Omental fat pad (tissue), 4 donors: ENCODE measurements around the gene LYZL2. TPM values are rescaled to one million over a fixed set of nuclear protein-coding genes. Genes with fewer than 3 reads are reported as not detected.
"Not testable (repeated sequence)": the region's sequence is repeated elsewhere in the genome, so short reads cannot be mapped to it uniquely, and the experiment has no call there.

Experiments
- ATAC-seq: fragments of 150-250 bp; one replicate; pipeline ENCODE4 v1.9.1; 2016; ENCODE audit warnings: mild to moderate bottlenecking, moderate library complexity; ENCODE audit not compliant: low FRiP score
- DNase-seq: peaks from one replicate; pipeline ENCODE4 v3.0.0-alpha.2; 2019; ENCODE audit warnings: low spot score
- CTCF ChIP-seq, 3 donors: fragments of 450-650 bp; IDR thresholded peaks; one replicate each; pipeline ENCODE4 v1.5.1; 2016 to 2017; ENCODE audit warnings: antibody characterized with exemption in 3 of 3, mild to moderate bottlenecking in 3 of 3, moderate library complexity in 2 of 3
- total RNA-seq, 4 donors: library from RNA; depleted of rRNA; stranded (reverse); fragments of >200 nt; gene quantifications; one replicate each; pipeline ENCODE4 v1.1.0, GENCODE V29; 2016

The LYZL2 gene
- total RNA-seq, 4 donors from 2014 or later, result not detected

- DNase-seq (no peak), ATAC-seq (no peak)
- no peak for TF ChIP-seq CTCF (IDR thresholded peaks at IDR 0.05)
Observed at GRCh38 chr10:30619966-30620365, 9.6 kb downstream of the LYZL2 start.

DNA sequence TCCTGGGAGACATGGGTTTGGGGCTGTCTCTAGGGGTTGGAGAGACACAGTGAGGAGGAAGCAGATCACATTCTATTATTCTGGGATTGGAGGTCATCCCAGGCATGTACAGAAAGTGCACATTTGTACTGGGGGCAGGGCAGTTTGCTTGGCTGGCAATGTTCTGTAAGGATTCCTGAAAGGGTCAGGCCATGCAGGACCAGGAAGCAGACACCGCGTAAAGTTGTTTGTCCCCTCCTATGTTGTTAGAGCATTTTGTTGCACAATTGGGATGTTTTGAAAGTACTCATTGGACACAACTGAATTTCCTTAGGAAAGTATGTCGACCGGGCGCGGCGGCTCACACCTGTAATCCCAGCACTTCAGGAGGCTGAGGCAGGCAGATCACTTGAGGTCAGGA is 12.5 kb downstream of the LYZL2 start:
- no peak for ATAC-seq
- no peak for DNase-seq
- TF ChIP-seq CTCF (IDR thresholded peaks at IDR 0.05), result no peak

DNA sequence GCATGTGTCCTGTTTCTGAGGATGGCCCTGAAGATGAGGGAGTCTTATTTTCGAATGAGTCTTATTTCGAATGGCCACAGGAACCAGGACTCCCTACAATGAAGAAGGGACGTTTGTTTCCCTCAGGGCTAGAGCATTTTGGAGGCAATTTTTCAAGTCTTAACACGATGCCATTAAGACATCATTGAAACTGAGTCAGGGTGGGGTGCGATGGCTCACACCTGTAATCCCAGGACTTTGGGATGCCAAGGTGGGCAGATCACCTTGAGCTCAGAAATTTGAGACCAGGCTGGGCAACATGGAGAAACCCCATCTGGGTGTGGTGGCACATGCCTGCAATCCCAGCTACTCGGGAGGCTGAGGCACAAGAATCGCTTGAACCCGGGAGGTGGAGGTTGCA is 18.5 kb downstream of the LYZL2 start:
- DNase-seq, ATAC-seq: not testable (repeated sequence)

DNA sequence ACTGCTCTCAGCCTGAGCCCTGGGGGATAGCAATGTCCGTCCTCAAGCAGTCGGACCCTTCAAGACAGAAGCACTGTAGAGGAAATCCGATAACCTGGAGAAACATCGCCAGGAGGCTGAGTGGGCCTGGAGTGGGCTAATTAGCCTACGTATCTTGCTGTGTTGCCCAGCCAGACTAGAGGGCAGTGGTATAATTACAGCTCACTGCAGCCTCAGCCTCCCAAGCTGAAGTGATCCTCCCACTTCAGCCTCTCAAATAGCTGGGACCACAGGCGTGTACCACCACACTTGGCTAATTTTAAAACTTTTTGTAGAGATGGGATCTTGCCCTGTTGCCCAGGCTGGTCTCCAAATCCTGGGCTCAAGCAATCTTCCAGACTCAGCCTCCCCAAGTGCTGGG is 21.7 kb downstream of the LYZL2 start:
- TF ChIP-seq CTCF (IDR thresholded peaks at IDR 0.05), result no peak
- DNase-seq (no peak), ATAC-seq (no peak)

DNA sequence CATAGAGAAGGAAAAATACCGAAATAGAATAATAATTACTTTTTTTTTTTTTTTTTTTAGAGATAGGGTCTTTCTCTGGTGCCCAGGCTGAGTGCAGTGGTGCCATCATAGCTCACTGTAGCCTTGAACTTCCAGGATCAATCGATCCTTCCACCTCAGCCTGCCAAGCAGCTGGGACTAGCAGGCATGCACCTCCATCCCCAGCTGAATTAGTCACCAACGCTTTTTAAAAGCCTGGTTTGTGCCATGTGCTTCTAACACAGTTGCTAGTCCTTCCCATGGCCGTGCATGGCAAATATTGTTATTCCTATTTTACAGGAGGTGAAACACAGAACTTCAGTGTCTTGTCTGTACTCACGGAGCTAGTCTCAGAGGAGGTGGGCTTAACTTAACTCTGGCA is 23.2 kb downstream of the LYZL2 start:
- TF ChIP-seq CTCF (IDR thresholded peaks at IDR 0.05), result no peak
- DNase-seq, result no peak
- ATAC-seq, result no peak

GRCh38 chr10:30605341-30606121 is 24.0 kb downstream of the LYZL2 start:
- DNase-seq, ATAC-seq: not testable (repeated sequence)

GRCh38 chr10:30603589-30603988 is 26.0 kb downstream of the LYZL2 start:
- DNase-seq (no peak), ATAC-seq (no peak)
- TF ChIP-seq CTCF (IDR thresholded peaks at IDR 0.05), result no peak

DNA sequence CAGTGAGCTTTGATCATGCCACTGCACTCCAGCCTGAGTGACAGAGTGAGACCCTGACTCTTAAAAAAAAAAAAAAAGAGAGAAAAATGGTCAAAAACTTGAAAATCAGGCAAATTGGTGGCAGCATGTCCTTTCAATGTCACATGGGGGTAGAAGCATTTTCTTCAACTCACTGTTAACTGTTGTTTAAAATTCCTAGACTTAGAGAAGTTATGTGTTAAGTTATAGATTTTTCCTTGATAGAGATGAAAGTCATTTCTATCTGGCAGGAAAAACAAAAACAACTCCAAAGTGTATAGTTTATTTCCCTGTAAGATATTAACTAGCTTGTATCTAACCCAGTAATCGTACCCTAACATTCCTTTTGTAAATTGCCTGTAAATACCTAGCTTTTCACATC is 26.8 kb downstream of the LYZL2 start:
- ATAC-seq (no peak), DNase-seq (no peak)
- TF ChIP-seq CTCF (IDR thresholded peaks at IDR 0.05), result no peak
